LNCaP clone FGC (cell line): ENCODE data around the gene KRT8.
A peak's percentile ranks its signal among the peaks of the same experiment; 100 is the strongest.

ENCODE experiments used
- DNase-seq: peaks from one replicate; pipeline ENCODE4 v3.0.0-alpha.2; 2011; ENCODE audit warnings: low read depth
- H3K4me3 ChIP-seq: 2 replicates; pipeline ENCODE4 v1.5.1; 2011; ENCODE audit warnings: mild to moderate bottlenecking, low read depth, low read length, control low read depth
- TF ChIP-seq, protein P1 (sequence below): IDR thresholded peaks from 2 replicates; pipeline ENCODE4 v1.5.1; 2012; ENCODE audit warnings: mild to moderate bottlenecking; ENCODE audit not compliant: control insufficient read depth, insufficient read depth; ENCODE audit errors: extremely low read depth

KRT8 gene

DNA sequence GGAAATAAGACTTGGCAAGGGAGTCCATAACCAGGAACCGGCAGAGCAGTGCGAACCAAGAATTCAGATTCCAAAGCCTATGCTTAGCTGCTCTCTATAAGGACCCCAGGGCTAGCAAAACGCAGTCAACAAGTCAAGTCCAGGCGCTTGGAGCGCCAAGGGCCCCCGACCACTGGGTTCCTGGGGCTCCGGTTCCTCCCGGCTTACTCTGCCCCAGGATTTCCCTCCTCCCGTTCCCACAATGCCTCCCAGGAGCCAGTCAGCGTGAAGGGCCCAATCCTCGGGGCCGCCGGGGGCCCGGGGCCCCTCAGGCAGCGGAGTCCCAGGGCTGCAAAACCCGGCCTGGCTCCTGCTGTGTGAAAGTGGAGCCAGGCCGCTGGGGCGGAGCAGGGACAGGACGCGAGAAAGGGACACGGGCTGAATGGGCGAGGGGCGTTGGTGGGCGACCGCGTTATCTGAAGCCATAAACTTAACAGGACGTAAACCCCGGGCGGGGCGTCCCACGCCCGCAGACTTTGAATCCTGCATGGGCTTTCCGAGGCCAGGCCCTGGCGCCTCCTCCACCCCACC lies 1.5 kb downstream of the KRT8 start:
- no peak for DNase-seq
- H3K4me3 ChIP-seq, result peak overlapping the region; percentile 67
- TF ChIP-seq, protein P1, sequence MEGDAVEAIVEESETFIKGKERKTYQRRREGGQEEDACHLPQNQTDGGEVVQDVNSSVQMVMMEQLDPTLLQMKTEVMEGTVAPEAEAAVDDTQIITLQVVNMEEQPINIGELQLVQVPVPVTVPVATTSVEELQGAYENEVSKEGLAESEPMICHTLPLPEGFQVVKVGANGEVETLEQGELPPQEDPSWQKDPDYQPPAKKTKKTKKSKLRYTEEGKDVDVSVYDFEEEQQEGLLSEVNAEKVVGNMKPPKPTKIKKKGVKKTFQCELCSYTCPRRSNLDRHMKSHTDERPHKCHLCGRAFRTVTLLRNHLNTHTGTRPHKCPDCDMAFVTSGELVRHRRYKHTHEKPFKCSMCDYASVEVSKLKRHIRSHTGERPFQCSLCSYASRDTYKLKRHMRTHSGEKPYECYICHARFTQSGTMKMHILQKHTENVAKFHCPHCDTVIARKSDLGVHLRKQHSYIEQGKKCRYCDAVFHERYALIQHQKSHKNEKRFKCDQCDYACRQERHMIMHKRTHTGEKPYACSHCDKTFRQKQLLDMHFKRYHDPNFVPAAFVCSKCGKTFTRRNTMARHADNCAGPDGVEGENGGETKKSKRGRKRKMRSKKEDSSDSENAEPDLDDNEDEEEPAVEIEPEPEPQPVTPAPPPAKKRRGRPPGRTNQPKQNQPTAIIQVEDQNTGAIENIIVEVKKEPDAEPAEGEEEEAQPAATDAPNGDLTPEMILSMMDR, result no peak

DNA sequence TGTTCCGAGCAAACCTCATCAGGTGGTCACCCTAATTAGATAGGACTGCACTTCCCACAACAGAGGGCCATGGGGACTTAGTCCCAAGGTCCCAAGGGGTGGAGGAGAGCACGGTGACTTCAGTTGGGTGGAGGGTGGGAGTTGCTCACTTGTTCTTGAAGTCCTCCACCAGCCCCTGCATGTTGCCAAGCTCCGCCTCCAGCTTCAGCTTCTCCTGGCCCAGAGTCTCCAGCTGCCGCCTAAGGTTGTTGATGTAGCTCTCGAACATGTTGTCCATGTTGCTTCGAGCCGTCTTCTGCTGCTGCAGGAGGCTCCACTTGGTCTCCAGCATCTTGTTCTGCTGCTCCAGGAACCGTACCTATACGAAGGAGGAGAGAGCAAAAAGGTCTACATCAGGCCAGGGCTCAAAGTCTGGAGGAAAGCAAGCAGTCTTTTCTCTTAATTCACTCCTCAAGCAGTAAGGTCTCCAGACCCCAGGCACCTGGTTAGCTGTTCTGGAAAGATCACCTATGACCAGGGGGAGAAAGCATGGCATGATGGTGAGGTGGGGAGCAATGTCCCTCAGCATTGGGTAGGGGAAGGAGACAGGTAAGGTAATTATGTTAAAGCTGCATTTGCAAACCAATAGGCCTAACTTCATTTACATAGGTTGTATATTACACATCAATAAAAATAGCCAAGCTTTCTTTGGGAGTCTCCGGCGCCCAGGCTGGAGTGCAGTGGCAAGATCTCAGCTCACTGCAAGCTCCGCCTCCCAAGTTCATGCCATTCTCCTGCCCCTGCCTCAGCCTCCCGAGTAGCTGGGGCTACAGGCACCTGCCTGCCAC lies 2.9 kb downstream of the KRT8 start:
- DNase-seq, result no peak
- TF ChIP-seq, protein P1, result no peak
- H3K4me3 ChIP-seq, result no peak overlapping the region

DNA sequence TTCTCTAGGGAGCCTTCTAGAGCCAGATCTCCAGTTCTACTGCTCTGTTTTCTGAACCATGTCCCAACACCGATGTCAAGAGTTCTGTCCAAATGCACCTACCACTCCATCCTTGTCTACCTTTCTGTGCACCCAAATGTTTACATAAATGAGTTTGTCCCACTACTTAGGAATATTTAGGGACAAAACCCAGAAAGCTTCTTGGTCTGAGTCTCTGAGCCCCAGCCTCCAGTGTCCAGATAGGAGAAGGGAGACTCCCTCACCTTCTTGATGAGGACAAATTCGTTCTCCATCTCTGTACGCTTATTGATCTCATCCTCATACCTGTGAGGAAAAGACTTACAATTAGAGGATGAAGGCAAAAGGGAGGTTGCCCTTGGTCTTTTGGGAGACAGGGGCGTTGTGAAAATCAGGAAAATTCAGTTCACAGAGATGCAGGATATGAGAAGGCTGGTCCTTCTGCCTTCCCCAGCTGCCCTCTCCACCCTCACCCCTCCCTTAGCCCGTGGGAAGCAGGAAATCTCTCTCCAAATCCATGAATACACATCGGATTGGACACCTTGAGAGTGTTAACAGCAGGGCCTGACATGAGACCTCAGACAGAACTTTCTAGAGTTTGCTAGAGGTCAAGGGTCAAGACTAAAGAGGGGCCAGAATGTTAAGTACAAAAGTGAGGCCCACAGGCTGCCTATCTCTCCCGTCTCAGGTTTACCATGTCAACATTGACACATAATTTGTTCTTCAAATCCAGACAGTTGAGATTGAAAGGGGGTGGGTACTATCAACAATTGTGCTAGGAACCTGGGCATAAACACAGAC lies 3.8 kb downstream of the KRT8 start:
- no peak overlapping the region for H3K4me3 ChIP-seq
- DNase-seq, result no peak
- TF ChIP-seq, protein P1, result no peak

DNA sequence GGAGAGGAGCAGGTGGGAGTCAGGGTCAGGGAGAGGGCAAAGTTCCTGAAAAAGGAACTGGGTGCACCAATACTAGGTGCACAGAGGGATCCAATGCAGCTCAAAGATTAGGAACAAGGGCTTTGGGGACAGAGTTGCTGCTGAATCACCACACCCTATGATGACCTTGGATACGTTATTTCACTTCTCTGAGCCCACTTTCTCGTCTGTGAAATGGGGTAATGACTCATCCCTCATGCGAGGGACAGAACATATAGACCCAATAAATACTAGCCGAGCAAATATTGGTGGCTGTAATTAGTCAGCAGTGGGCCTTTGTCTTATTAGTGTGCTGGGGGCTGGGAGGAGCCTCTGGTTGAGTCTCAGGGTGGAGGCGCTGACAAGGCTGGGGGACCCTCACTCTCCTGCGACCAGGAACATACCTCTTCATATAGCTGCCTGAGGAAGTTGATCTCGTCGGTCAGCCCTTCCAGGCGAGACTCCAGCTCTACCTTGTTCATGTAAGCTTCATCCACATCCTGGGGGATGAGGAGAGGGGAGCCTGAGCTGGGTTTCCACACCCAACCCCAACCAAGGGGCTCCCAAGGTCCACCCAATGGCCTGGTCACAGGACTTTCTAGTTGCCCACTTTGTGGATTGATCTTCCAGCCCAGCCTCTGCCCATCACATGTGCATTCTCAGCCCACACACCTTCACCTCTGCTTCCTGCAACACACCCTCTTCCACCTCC lies 4.5 kb downstream of the KRT8 start:
- H3K4me3 ChIP-seq, result no peak overlapping the region
- TF ChIP-seq, protein P1, result no peak

DNA sequence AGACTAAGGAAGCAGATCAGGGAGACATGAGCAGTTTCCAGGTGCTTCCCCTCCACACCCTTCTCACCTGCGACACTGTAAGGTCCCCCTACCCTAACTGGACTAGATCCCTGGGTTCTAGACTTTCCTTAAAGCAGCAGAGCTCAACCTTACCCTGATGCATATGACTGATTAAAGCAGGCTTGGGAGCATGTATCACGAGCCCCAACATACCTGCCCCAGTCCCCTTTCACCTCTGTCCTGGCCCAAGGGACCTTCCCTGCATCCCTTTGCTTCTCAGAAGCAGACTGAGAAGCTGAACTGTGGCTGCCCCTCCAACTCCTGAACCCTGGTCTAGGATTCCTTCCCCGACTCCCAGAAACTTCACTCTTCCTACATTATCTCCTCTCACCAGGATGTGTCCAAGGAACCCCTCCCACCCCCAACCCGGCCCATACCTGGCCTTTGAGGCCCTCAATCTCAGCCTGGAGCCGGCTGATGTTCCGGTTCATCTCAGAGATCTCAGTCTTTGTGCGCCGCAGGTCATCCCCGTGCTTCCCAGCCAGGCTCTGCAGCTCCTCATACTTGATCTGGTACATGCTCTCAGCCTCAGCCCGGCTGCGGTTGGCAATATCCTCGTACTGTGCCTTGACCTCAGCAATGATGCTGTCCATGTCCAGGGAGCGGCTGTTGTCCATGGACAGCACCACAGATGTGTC lies 5.4 kb downstream of the KRT8 start:
- DNase-seq, result no peak
- TF ChIP-seq, protein P1, result no peak
- H3K4me3 ChIP-seq, result no peak overlapping the region

More for the DNA sequence above, 4.5 kb downstream of the KRT8 start:
- DNase-seq, result no peak
